ENCODE measurements around the gene SAA4.
"Not testable (repeated sequence)": the region's sequence is repeated elsewhere in the genome, so short reads cannot be mapped to it uniquely, and the experiment has no call there.

GRCh38 chr11:18262681-18263350, 26.2 kb upstream of the SAA4 start:
- not testable (repeated sequence) for TF ChIP-seq USF1 (IDR thresholded peaks at IDR 0.05); REST (IDR thresholded peaks at IDR 0.05; ENCODE audit: low read depth); CEBPB (IDR thresholded peaks at IDR 0.05); YY1 (IDR thresholded peaks at IDR 0.05; ENCODE audit: low read depth); TCF12 (IDR thresholded peaks at IDR 0.05; ENCODE audit: low read depth); CREB1 (IDR thresholded peaks at IDR 0.05; ENCODE audit: low read depth); FOXM1 (IDR thresholded peaks at IDR 0.05; ENCODE audit: borderline replicate concordance, low read depth); MAX (IDR thresholded peaks at IDR 0.05); RAD21 (IDR thresholded peaks at IDR 0.05; ENCODE audit: low read depth); EGR1 (IDR thresholded peaks at IDR 0.05); EP300 (IDR thresholded peaks at IDR 0.05; ENCODE audit: borderline replicate concordance); TAF1 (IDR thresholded peaks at IDR 0.05; ENCODE audit: low read depth)
